K562 (cell line): ENCODE results near the gene ACAP2. TPM values are rescaled to one million over a fixed set of nuclear protein-coding genes. Genes with fewer than 3 reads are reported as not detected.
A peak's percentile ranks its signal among the peaks of the same experiment; 100 is the strongest.

Experiments used
- CEBPB ChIP-seq: fragments of 450-650 bp; IDR thresholded peaks from 2 replicates; pipeline ENCODE4 v1.6.1; 2016; ENCODE audit warnings: missing genetic modification characterization, missing compliant biosample characterization
- E2F3 ChIP-seq: fragments of 250-450 bp; sonication (Bioruptor Pico); IDR thresholded peaks from 2 replicates; pipeline ENCODE4 v1.4.0; 2020; ENCODE audit warnings: mild to moderate bottlenecking
- ELF2 ChIP-seq: fragments of 250-450 bp; sonication (Bioruptor Pico); IDR thresholded peaks from 2 replicates; pipeline ENCODE4 v1.5.0; 2021; ENCODE audit warnings: mild to moderate bottlenecking
- ETS2 ChIP-seq: IDR thresholded peaks from 2 replicates; pipeline ENCODE4 v1.6.1; 2016; ENCODE audit warnings: borderline replicate concordance, missing genetic modification characterization, mild to moderate bottlenecking, moderate library complexity, missing compliant biosample characterization; ENCODE audit not compliant: poor library complexity, severe bottlenecking
- GATA2 ChIP-seq: sonication (generic); formaldehyde crosslinking; IDR thresholded peaks from 2 replicates; pipeline ENCODE4 v1.4.0; 2020; ENCODE audit warnings: mild to moderate bottlenecking, missing genetic modification reagents
- HNRNPH1 ChIP-seq: fragments of 200-400 bp; formaldehyde crosslinking; optimal IDR thresholded peaks from 2 replicates; pipeline ENCODE3; 2017; ENCODE audit warnings: low read depth, mild to moderate bottlenecking, low read length, moderate library complexity
- HOXB6 ChIP-seq: fragments of 250-450 bp; sonication (Bioruptor Pico); IDR thresholded peaks from 2 replicates; pipeline ENCODE4 v1.5.1; 2022; ENCODE audit warnings: mild to moderate bottlenecking, borderline replicate concordance
- IRF9 ChIP-seq: fragments of 450-650 bp; IDR thresholded peaks from 2 replicates; pipeline ENCODE4 v1.6.1; 2016; ENCODE audit warnings: missing biosample characterization, missing genetic modification characterization
- KAT8 ChIP-seq: fragments of 450-650 bp; IDR thresholded peaks from 2 replicates; pipeline ENCODE4 v1.6.1; 2016; ENCODE audit warnings: low read depth, mild to moderate bottlenecking
- KHSRP ChIP-seq: fragments of 450-650 bp; IDR thresholded peaks from 2 replicates; pipeline ENCODE4 v1.6.1; 2017
- KLF16 ChIP-seq: IDR thresholded peaks from 2 replicates; pipeline ENCODE4 v1.6.1; 2016; ENCODE audit warnings: antibody characterized with exemption
- POLR3G ChIP-seq: IDR thresholded peaks from 2 replicates; pipeline ENCODE4 v1.6.1; 2011; ENCODE audit not compliant: insufficient read length, insufficient replicate concordance; ENCODE audit errors: extremely low read depth
- SMARCE1 ChIP-seq: fragments of 450-650 bp; IDR thresholded peaks from 2 replicates; pipeline ENCODE4 v1.7.1; 2016; ENCODE audit warnings: mild to moderate bottlenecking
- TRIM28 ChIP-seq: fragments of 450-650 bp; IDR thresholded peaks from 2 replicates; pipeline ENCODE4 v1.6.1; 2017
- WHSC1 ChIP-seq: IDR thresholded peaks from one replicate; pipeline ENCODE4 v1.6.1; 2012; ENCODE audit warnings: low read length, control low read depth, inconsistent platforms
- ZBTB1 ChIP-seq: sonication (generic); formaldehyde crosslinking; IDR thresholded peaks from 2 replicates; pipeline ENCODE4 v1.8.1; 2023; ENCODE audit warnings: missing genetic modification reagents, low read depth, mild to moderate bottlenecking, borderline replicate concordance
- ZNF224 ChIP-seq: sonication (generic); formaldehyde crosslinking; IDR thresholded peaks from 2 replicates; pipeline ENCODE4 v1.8.0; 2022; ENCODE audit warnings: mild to moderate bottlenecking, missing genetic modification reagents
- ZNF316 ChIP-seq: fragments of 450-650 bp; IDR thresholded peaks from 2 replicates; pipeline ENCODE4 v1.6.1; 2016
- ZNF436 ChIP-seq: fragments of 250-450, 450-650 bp; sonication (Bioruptor Pico); formaldehyde crosslinking; IDR thresholded peaks from 2 replicates; pipeline ENCODE4 v1.7.0; 2020; ENCODE audit warnings: mild to moderate bottlenecking
- ZNF507 ChIP-seq: conservative IDR thresholded peaks from 2 replicates; pipeline ENCODE4 v1.6.1; 2017; ENCODE audit warnings: missing genetic modification characterization, missing compliant biosample characterization
- ZSCAN32 ChIP-seq: fragments of 450-650 bp; formaldehyde crosslinking; IDR thresholded peaks from 2 replicates; pipeline ENCODE4 v1.4.0; 2020; ENCODE audit warnings: mild to moderate bottlenecking, moderate library complexity
- polyA plus RNA-seq, 8 experiments: library from polyadenylated mRNA; depleted of rRNA in 4 of 8; stranded (reverse) in 5 of 8; unstranded in 3 of 8; fragments of >200 nt; fragmentation: Nextera tagmentation in 2 of 8; fragmentation: Illumina TruSeq in 1 of 8; extraction: Ambion mirVana in 2 of 8; extraction: Trizol in 1 of 8; gene quantifications; 2 replicates each; pipeline versions ENCODE4 v1.2.1 to v1.2.3, GENCODE V29; 2011 to 2014; ENCODE audit warnings: inconsistent platforms in 1 of 8, missing spikeins in 1 of 8
- total RNA-seq, 7 experiments: library from RNA; depleted of rRNA in 6 of 7; stranded (reverse); fragments of >200 nt in 6 of 7; fragmentation: Illumina TruSeq in 2 of 7; extraction: Trizol in 2 of 7; gene quantifications; 2 replicates each; pipeline versions ENCODE4 v1.2.1 to v1.2.3, GENCODE V29; 2011 to 2021; ENCODE audit warnings: low replicate concordance in 1 of 7
- TF ChIP-seq, protein P1 (sequence below): sonication (generic); formaldehyde crosslinking; IDR thresholded peaks from 2 replicates; pipeline ENCODE4 v1.4.0; 2020; ENCODE audit warnings: mild to moderate bottlenecking, missing genetic modification reagents
- TF ChIP-seq, protein P2 (sequence below): fragments of 450-650 bp; IDR thresholded peaks from 2 replicates; pipeline ENCODE4 v1.7.0; 2016; ENCODE audit warnings: borderline replicate concordance
- TF ChIP-seq, protein P3 (sequence below): fragments of 450-650 bp; IDR thresholded peaks from 2 replicates; pipeline ENCODE4 v1.6.1; 2017; ENCODE audit warnings: antibody characterized with exemption

The ACAP2 gene
- total and polyA plus RNA-seq, 9 of the 15 experiments (the other 6 are each of a cell fraction or from before 2014, with no cell fraction given): 10.6 to 52.7 (median 34.4) TPM

DNA sequence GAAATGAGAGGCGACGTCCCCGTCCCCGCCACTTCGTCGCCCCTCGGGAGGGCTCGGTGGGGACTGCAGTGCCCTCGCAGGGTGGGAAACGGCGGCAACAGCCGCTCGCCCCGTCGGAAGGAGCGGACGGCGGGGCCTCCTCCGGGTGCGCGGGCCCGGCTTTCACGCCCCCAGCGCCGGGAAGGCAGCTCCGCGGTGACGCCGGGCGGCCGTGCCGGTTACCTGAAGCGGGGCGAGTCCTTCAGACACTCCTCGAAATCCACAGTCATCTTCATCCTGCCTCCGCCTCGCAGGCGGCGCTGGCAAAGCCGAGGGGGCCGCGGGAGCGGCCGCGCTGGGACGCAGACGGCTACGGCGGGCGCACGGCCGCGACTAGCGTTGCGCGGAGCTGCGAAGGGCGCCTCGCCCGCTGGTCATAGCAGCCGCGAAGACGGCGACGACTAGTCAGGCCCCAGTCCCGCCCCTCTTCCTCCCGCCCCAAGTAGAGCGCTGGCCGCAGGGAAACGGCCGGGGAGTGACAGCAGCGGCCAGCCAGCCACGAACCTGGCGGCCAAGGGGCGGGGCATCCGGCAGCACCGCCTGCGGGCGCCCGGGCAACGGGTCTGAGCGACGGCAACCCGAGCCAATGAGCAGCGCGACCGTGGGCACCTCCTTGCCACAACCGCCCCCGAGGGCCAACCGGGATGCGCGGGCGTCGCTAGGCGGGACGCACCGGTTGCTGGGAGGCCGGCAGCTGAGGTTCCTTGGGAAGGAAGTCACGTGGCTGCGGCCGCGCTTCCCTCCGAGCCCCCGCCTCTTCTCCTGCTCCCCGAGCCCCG, at the start of gene ACAP2 (continued):
- TF ChIP-seq, protein P1, sequence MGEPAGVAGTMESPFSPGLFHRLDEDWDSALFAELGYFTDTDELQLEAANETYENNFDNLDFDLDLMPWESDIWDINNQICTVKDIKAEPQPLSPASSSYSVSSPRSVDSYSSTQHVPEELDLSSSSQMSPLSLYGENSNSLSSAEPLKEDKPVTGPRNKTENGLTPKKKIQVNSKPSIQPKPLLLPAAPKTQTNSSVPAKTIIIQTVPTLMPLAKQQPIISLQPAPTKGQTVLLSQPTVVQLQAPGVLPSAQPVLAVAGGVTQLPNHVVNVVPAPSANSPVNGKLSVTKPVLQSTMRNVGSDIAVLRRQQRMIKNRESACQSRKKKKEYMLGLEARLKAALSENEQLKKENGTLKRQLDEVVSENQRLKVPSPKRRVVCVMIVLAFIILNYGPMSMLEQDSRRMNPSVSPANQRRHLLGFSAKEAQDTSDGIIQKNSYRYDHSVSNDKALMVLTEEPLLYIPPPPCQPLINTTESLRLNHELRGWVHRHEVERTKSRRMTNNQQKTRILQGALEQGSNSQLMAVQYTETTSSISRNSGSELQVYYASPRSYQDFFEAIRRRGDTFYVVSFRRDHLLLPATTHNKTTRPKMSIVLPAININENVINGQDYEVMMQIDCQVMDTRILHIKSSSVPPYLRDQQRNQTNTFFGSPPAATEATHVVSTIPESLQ: no peak
- no peak for TF ChIP-seq ZNF316
- TF ChIP-seq TRIM28: no peak
- 0 out of 2 replicates have a peak, but pooled peaks have one; percentile 57 for TF ChIP-seq ZNF436 (CRISPR knock-in tag)
- TF ChIP-seq, protein P2, sequence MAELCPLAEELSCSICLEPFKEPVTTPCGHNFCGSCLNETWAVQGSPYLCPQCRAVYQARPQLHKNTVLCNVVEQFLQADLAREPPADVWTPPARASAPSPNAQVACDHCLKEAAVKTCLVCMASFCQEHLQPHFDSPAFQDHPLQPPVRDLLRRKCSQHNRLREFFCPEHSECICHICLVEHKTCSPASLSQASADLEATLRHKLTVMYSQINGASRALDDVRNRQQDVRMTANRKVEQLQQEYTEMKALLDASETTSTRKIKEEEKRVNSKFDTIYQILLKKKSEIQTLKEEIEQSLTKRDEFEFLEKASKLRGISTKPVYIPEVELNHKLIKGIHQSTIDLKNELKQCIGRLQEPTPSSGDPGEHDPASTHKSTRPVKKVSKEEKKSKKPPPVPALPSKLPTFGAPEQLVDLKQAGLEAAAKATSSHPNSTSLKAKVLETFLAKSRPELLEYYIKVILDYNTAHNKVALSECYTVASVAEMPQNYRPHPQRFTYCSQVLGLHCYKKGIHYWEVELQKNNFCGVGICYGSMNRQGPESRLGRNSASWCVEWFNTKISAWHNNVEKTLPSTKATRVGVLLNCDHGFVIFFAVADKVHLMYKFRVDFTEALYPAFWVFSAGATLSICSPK: no peak
- TF ChIP-seq KAT8: no peak
- no peak for TF ChIP-seq ELF2 (CRISPR knock-in tag)
- TF ChIP-seq SMARCE1: no peak
- TF ChIP-seq CEBPB: no peak
- TF ChIP-seq WHSC1: no peak
- TF ChIP-seq KLF16: no peak
- TF ChIP-seq, protein P3, sequence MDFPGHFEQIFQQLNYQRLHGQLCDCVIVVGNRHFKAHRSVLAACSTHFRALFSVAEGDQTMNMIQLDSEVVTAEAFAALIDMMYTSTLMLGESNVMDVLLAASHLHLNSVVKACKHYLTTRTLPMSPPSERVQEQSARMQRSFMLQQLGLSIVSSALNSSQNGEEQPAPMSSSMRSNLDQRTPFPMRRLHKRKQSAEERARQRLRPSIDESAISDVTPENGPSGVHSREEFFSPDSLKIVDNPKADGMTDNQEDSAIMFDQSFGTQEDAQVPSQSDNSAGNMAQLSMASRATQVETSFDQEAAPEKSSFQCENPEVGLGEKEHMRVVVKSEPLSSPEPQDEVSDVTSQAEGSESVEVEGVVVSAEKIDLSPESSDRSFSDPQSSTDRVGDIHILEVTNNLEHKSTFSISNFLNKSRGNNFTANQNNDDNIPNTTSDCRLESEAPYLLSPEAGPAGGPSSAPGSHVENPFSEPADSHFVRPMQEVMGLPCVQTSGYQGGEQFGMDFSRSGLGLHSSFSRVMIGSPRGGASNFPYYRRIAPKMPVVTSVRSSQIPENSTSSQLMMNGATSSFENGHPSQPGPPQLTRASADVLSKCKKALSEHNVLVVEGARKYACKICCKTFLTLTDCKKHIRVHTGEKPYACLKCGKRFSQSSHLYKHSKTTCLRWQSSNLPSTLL: no peak
- no peak for TF ChIP-seq ETS2 (tag)
- TF ChIP-seq HOXB6 (CRISPR knock-in tag): no peak
- no peak for TF ChIP-seq POLR3G
- peak; percentile 40; the same call in 1 of the 2 replicates for TF ChIP-seq ZSCAN32
- no peak for TF ChIP-seq HNRNPH1
- no peak for TF ChIP-seq KHSRP
- TF ChIP-seq IRF9 (tag): no peak
- TF ChIP-seq E2F3 (CRISPR knock-in tag): 0 out of 2 replicates have a peak, but pooled peaks have one; percentile 55
- no peak for TF ChIP-seq ZNF507
- no peak for TF ChIP-seq ZNF224 (CRISPR knock-in tag)
- no peak for TF ChIP-seq GATA2 (CRISPR knock-in tag)
- TF ChIP-seq ZBTB1 (CRISPR knock-in tag): no peak; the same call in 1 of the 2 replicates
